Fibroblast of skin of back (primary cell): Measurements from ENCODE around the gene THEM5. TPM values are rescaled to one million over a fixed set of nuclear protein-coding genes. Genes with fewer than 3 reads are reported as not detected.
"Not testable (repeated sequence)": the region's sequence is repeated elsewhere in the genome, so short reads cannot be mapped to it uniquely, and the experiment has no call there.

ENCODE experiments used
- DNase-seq: peaks from one replicate; pipeline ENCODE4 v3.0.0-alpha.2; 2013
- polyA plus RNA-seq, 2 experiments: library from polyadenylated mRNA; unstranded; fragments of 120-200 nt; gene quantifications; one replicate each; pipeline ENCODE4 v1.2.1, GENCODE V29; 2013; ENCODE audit not compliant: insufficient read length in 2 of 2

Gene THEM5
- not detected for polyA plus RNA-seq (2013, experiment 1 of 2; ENCODE audit: insufficient read length)
- polyA plus RNA-seq (2013, experiment 2 of 2; ENCODE audit: insufficient read length) = not detected

GRCh38 chr1:151853411-151853943 lies at the start of gene THEM5:
Gene THEM5, minus strand, starts transcription at chr1:151853712. Its CDS starts 147 bp downstream, at chr1:151853565.
- no peak for DNase-seq

DNA sequence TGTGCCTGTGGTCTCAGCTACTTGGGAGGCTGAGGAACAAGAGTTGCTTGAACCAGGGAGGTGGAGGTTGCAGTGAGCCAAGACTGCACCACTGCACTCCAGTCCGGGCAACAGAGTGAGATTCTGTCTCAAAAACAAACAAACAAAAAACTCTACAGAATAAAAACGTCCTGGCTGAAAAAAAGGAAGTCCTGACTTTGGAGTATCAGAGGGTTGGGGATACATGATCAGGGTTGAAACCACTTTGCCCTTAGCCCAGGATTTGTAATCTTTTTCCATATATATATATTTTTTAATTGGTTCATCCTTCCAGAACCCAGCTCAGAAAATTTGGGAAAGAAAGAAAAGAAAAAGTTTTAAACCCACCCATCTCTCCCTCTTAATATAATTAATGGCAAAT lies 49.3 kb upstream of the THEM5 start:
- DNase-seq = no peak

DNA sequence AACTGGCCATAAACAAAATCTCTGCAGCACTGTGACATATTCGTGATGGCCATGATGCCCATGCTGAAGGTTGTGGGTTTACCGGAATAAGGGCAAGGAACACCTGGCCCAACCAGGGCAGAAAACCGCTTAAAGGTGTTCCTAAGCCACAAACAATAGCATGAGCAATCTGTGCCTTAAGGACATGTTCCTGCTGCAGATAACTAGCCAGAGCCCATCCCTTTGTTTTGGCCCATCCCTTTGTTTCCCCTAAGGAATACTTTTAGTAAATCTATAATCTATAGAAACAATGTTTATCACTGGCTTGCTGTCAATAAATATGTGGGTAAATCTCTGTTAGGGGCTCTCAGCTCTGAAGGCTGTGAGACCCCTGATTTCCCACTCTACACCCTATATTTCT lies 47.3 kb upstream of the THEM5 start:
- DNase-seq = not testable (repeated sequence)

DNA sequence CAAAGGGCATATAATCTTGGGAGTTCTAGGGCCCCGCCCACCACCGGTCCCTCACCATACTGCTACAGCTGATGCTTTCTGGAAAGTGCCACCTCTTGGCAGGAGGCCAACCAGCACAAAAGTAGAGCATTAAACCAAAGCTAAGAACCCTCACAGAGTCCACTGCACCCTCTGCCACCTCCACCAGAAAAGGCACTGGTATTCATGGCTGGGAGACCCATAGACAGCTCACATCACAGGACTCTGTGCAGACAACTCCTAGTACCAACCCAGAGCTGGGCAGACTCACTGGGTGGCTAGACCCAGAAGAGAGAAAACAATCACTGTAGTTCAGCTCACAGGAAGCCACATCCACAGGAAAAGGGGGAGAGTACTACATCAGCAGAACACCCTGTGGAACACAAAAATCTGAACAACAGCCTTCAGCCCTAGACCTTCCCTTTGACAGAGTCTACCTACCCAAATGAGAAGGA lies 45.0 kb upstream of the THEM5 start:
- no peak for DNase-seq

DNA sequence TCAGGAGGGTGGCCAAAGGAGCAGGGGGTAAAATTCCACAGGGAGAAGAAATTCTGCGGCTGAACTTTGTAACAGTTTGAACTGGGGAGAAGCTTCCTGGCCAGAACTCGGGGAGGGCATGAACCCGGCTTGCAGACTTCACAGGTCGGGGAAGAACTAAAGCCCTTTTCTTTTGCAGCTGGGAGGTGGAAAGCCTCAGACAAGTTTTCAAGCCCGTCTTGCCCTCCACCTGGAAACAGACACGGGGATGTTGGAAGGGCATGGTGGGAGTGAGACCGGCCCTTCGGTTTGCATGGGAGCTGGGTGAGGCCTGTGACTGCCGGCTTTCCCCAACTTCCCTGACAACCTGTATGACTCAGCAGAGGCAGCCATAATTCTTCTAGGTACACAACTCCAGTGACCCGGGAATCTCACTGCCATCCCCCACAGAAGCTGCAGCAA lies 44.5 kb upstream of the THEM5 start:
- DNase-seq = no peak

- DNase-seq = no peak
Measured at GRCh38 chr1:151893176-151893924, 39.8 kb upstream of the THEM5 start.

DNA sequence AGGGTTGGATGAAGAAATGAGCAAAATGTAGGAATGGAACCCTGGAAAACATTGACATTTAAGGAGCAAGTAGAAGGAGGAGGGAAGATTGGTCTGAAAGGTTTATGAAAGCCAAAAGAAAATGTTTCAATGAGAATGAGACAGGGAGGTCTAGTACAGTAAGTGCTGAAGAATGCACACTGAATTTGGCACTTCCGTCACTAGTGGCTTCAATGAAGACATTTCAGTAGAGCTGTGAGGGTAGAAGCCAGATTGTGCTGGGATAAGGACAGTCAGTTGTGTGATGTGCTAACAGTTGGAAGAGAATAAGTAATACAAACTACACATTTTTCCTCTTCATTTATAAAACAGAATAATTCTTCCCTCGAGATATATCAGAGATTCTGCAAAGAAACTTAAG lies 38.7 kb upstream of the THEM5 start:
- DNase-seq = peak; percentile 57

- no peak for DNase-seq
Measured at GRCh38 chr1:151891512-151891911, 38.0 kb upstream of the THEM5 start.

DNA sequence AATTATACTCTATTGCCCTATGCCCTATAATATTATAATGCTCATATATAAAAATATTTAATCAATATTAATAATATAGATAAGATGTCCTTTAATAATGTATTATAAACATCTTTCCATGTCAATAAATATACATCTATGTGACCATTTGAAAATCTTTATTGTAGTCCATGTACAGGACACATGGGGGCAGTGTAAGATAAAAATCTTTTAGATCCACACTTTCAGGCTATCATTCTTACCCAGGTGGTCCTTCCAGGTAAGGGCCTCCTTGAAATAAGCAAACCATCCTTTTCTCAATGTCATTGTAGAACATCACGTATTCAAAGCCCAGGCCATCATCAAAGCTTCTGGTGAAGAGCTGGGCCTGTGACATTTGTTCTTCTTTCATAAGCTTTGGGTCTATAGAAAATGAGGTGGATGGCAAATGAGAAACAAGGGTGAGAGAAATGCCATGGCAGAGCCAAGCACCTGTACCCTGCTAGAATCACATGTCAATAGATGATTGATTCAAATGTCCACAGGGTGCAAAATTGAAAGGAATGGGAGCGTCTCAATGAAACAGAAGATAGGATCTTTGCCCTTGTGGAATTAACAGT lies 35.6 kb upstream of the THEM5 start:
- no peak for DNase-seq

- peak; percentile 21 for DNase-seq
Measured at GRCh38 chr1:151887028-151887427, 33.5 kb upstream of the THEM5 start.

GRCh38 chr1:151885479-151885878 lies 32.0 kb upstream of the THEM5 start:
- DNase-seq = no peak

DNA sequence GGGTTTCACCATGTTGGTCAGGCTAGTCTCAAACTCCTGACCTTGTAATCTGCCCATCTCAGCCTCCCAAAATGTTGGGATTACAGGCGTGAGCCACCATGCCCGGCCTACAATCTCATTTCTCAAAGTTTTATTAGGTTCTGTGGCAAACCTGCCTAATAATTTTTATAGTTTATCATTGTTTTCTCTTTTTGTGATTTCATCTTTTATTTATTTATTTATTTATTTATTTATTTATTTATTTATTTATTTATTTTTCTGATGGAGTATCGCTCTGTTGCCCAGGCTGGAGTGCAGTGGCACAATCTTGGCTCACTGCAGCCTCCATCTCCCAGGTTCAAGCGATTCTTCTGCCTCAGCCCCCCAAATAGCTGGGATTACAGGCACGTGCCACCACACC lies 31.4 kb upstream of the THEM5 start:
- not testable (repeated sequence) for DNase-seq

GRCh38 chr1:151884445-151884844 lies 30.9 kb upstream of the THEM5 start:
- not testable (repeated sequence) for DNase-seq

DNA sequence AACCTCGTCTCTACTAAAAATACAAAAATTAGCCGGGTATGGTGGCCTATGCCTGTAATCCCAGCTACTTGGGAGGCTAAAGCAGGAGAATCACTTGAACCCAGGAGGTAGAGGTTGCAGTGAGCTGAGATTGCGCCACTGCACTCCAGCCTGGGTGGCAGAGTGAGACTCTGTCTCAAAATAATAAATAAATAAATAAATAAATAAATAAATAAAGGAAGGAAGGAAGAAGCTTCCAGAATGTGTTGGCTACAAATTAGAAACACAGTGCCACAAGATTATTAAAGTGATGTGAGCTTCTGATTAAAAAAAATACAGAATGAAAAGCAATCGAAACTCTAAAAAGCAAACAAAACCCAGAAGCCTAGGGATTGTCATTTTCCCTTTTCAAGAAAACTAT lies 30.4 kb upstream of the THEM5 start:
- DNase-seq = not testable (repeated sequence)

DNA sequence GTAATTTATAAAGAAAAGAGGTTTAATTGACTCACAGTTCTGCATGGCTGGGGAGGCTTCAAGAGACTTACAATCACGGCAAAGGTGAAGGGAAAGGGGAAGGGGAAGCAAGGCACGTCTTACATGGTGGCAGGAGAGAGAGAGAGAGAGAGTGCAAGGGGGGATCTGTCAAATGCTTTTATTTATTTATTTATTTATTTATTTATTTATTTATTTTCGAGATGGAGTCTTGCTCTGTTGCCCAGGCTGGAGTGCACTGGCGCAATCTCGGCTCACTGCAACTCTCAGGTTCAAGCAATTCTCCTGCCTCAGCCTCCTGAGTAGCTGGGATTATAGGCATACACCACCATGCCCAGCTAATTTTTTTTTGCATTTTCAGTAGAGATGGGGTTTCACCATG lies 29.4 kb upstream of the THEM5 start:
- DNase-seq = not testable (repeated sequence)

- no peak for DNase-seq
Measured at GRCh38 chr1:151882466-151882865, 29.0 kb upstream of the THEM5 start.

- DNase-seq = no peak
Measured at GRCh38 chr1:151881479-151881878, 28.0 kb upstream of the THEM5 start.

- no peak for DNase-seq
Measured at GRCh38 chr1:151875419-151876097, 22.0 kb upstream of the THEM5 start.

GRCh38 chr1:151872776-151873175 lies 19.3 kb upstream of the THEM5 start:
- not testable (repeated sequence) for DNase-seq

GRCh38 chr1:151871284-151872030 lies 17.9 kb upstream of the THEM5 start:
- no peak for DNase-seq

- no peak for DNase-seq
Measured at GRCh38 chr1:151868486-151868885, 15.0 kb upstream of the THEM5 start.

DNA sequence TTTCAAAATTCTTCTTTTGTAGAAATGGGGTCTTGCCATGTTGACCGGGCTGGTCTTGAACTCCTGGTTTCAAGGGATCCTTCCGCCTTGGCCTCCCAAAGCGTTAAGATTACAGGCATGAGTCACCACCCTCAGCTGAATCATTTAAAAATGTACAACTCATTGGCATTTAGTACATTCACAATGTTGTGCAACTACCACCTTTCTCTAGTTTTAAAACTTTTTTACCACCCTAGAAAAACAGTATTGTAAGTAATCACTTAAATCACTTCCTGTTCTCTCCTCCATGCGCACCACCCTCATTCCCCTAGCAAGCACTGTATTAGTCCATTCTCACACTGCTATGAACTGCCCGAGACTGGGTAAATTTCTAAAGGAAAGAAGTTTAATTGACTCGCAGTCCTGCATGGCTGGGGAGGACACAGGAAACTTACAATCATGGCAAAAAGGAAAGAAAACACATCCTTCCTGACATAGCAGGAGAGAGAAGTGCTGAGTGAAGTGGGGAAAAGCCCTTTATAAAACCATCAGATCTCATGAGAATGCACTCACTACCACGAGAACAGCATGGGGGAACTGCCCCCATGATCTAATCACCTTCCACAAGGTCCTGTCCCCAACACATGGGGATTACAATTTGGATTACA lies 14.4 kb upstream of the THEM5 start:
- peak; percentile 63 for DNase-seq
